GM19043 (cell line): ENCODE data around the gene CNTNAP5.
A peak's percentile ranks its signal among the peaks of the same experiment; 100 is the strongest.

Source experiments
- ATAC-seq: cut with Tn5 transposase; IDR thresholded peaks from one replicate; pipeline ENCODE4 v1.9.1; 2021; ENCODE audit warnings: low read depth; ENCODE audit not compliant: unreplicated experiment

Gene CNTNAP5

DNA sequence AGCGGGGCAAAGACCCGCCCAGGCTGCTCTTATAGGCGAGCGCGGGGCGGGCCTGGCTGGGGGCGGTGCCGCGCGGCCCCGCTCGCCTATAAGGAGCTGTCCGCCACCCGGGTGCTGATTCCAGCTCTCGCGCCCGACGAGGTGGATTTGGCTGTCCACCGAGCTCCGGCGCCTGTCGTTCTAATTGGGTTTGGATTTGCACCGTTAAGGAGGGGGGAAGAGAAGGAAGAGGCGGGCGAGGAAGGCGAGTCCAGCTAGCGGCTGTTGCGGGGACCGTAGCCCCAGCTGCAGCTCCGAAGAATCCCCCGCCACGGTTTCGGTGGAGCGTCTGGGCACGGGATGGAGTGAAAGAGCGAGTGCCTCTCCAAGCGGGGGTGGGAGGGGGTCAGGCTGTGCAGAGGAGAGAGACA lies at the start of gene CNTNAP5:
Gene CNTNAP5, plus strand, starts transcription at position 117 of the 410 bp plus-strand sequence. CDS start 364 bp downstream, outside the sequence.
- ATAC-seq: no peak

- ATAC-seq: no peak
Measured at GRCh38 chr2:123976054-123976648, 48.9 kb upstream of the CNTNAP5 start.

DNA sequence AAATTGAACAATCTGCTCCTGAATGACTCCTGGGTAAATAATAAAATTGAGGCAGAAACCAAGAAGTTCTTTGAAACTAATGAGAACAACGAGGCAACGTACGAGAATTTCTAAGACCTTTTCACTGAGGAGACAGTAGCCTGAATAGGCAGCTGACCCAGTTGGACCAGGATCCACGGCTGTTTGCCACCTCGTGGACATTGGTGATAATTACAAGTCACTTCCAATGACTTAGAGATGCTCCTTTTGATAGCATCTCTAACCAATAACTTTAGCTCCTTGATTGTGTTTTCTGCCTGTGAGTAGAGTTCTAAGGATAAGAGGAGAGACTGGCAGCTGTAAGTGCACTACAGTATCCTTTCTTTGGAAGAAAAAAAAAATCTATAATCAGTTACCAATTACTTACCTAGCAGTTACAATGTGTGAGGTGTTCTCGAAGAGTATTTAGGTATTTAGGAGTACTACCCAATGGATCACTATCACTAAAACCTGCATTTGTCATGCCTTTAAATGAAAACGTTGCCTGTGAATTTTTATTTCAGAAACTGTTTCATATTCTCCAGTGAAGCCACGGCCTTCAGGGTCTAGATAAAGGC lies 31.3 kb upstream of the CNTNAP5 start:
- ATAC-seq: no peak

- no peak for ATAC-seq
Measured at GRCh38 chr2:123999681-124000080, 25.4 kb upstream of the CNTNAP5 start.

- no peak for ATAC-seq
Measured at GRCh38 chr2:124001696-124002430, 23.2 kb upstream of the CNTNAP5 start.

- no peak for ATAC-seq
Measured at GRCh38 chr2:124018890-124019289, 6.2 kb upstream of the CNTNAP5 start.

- ATAC-seq: no peak
Measured at GRCh38 chr2:124024561-124025170, 421 bp upstream of the CNTNAP5 start.

DNA sequence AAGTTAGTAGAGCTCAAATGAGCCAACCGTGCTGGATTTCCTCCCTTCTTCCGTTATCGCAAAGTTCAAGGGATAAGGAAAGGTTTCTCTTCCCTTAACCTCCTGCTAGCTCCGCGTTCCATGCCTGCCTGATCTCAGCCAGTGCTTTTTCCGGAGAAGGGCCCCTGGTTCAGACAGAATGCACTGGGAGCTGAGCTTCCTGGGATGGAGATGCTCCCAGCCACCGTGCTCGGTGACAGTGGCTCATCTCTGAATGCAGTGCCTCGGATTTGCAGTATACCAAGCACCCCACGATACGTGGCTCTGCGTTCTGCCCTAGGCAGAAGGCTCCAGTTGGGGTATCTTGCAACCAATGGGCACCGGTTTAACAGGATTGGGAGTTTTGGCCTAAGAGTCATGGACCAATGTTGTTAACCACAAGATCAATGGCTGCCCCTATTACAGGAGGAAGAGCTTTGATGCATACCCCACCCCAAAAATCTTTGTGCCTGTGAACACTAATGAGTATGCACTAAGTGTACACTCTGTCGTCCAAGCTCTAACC lies 876 bp downstream of the CNTNAP5 start:
- no peak for ATAC-seq

- ATAC-seq: no peak
Measured at GRCh38 chr2:124026503-124026902, 1.4 kb downstream of the CNTNAP5 start.

- ATAC-seq: peak; percentile 73
Measured at GRCh38 chr2:124027182-124027581, 2.1 kb downstream of the CNTNAP5 start.

GRCh38 chr2:124032799-124033198 lies 7.7 kb downstream of the CNTNAP5 start:
- ATAC-seq: no peak

GRCh38 chr2:124034265-124034664 lies 9.2 kb downstream of the CNTNAP5 start:
- no peak for ATAC-seq

DNA sequence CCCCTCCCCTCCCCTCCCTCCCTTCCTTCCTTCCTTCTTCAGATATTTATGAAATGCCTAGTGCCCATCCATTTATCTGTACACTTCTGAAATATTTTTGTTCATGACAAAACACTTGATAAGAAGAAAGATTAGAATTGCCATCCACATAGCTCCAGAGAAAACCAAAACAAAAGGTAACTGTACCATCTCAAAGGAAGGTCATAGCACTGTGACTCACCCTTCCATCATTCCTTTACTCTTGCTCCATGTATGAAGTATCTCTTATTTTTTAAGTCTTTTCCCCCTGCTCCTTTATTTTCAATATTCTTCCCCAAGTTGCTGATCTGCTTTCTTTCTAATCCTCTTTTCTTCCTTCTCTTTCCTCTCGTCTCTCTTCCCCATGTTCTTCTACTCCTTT lies 9.9 kb downstream of the CNTNAP5 start:
- no peak for ATAC-seq

DNA sequence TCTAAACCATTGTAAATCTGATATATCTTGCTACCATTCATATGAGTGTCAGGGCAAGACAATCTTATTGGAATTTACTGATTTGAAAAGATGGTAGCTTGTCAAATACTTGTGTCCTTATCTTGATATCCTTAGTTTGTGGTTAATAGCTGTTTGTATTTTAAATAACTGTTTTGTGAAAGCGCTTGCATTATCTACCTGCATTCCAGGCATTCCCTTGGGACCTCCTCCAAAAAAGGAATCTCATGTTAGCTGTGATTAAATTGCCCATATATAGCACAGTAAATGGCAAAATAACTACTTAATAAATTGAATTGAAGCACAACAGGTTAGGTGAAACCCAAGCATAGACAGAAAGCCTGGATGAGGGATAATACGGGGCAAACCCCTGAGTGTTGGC lies 13.9 kb downstream of the CNTNAP5 start:
- ATAC-seq: no peak

DNA sequence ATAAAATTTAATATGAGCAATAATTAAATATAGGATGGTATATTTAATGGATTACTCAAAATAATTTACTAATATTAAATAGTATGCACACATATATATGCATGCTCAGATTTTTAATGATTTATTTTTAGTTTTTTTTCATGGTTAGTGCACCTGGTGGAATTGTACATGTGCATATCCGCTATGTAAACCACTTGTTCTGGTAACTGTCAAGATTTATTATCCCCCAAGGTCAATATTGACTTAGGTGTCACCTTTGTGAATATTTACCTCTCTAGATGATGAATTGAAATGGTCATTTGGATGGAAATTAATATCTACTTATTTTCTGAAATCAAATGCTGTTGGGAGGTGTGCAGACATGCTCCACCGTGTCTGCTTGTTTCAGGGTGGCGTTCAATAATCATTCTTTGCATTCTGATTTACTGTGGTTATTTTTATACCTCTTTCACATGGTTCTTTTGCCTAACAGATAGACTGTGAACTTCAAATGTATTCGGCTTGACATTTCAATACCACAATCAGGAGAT lies 14.7 kb downstream of the CNTNAP5 start:
- ATAC-seq: no peak

DNA sequence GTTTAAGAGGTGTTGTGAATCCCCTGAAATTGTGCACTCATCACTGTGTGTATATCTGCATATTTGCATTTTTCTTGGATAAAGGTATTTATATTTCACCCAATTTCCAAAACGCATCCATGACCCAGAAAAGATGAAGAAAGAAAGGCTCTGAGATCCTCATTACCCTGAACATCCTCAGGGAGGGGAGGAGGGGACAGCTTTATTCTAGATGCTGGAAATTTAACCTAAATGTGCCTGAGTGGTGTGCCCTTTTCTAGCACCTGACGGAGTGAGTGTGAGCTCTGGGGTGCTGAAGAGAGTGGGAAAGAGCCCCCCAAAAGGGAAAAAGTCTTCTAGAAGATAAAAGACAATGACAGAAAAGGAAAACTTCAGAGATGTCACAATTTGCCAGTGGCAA lies 20.8 kb downstream of the CNTNAP5 start:
- no peak for ATAC-seq

GRCh38 chr2:124046332-124046731 lies 21.2 kb downstream of the CNTNAP5 start:
- ATAC-seq: no peak

DNA sequence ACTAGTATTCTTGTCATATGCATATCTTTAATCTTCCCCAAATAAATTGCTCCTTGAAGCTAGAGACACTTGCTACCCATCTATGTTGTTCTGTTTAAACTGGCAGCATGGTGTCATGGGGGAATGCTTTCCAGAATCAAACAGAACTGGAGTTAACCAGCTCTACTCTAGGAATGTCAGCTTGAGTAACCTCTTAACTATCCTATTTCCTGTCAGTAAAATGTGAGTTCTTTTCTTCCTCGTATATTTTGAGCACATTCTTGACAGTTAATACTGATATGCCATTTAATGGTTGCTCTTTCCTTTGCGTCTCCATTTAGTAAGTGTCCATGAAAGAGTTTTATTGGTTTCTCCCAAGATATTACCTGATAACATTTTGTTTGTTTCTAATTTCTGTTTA lies 23.0 kb downstream of the CNTNAP5 start:
- no peak for ATAC-seq

DNA sequence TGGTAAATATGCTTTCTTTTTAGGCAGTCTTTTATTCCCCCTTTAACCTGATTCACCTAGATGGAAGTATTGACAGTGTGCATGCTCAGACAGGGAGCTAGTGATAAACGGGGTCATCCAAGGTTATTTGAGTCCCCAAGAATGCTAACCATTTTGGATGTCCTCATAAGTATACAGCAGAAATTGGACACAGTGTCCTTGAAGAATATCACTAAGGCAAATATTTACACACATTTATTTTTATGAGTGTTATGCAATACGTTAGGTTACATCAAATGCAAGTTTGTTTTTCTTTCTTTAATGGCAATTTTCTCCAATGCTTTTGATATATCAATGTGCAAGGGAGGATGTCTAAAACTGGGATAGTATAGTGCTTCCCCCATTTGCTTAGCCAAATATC lies 23.6 kb downstream of the CNTNAP5 start:
- no peak for ATAC-seq

- no peak for ATAC-seq
Measured at GRCh38 chr2:124049136-124049535, 24.0 kb downstream of the CNTNAP5 start.
